NCI-H1417 (cell line): ENCODE data around the gene ENDOG.
A peak's percentile ranks its signal among the peaks of the same experiment; 100 is the strongest.
"Not testable (repeated sequence)": the region's sequence is repeated elsewhere in the genome, so short reads cannot be mapped to it uniquely, and the experiment has no call there.

Experiments
- DNase-seq, 3 experiments: peaks; one replicate each; lab custom pipeline; 2025; lab: John Stamatoyannopoulos, UW

ENDOG gene

GRCh38 chr9:128818099-128818838 lies at the start of gene ENDOG:
ENDOG (plus strand) TSS chr9:128818500; CDS start chr9:128818685, 185 bp downstream.
- DNase-seq: peak; percentile 97 to 100 (median 99)

GRCh38 chr9:128768606-128769005 lies 49.7 kb upstream of the ENDOG start:
- DNase-seq: no peak

- no peak for DNase-seq
Measured at GRCh38 chr9:128770286-128771030, 47.8 kb upstream of the ENDOG start.

- DNase-seq: no peak
Measured at GRCh38 chr9:128771094-128771721, 47.1 kb upstream of the ENDOG start.

- DNase-seq: peak; percentile 75 to 95 (median 94)
Measured at GRCh38 chr9:128771745-128772519, 46.4 kb upstream of the ENDOG start, which contains the start of gene ZER1. ZER1 (minus strand) TSS chr9:128771927; CDS start chr9:128755565, 16,362 bp downstream.

GRCh38 chr9:128773049-128773448 lies 45.3 kb upstream of the ENDOG start:
- DNase-seq: no peak

- DNase-seq: no peak
Measured at GRCh38 chr9:128774804-128775203, 43.5 kb upstream of the ENDOG start.

GRCh38 chr9:128780093-128780492 lies 38.2 kb upstream of the ENDOG start:
- DNase-seq: not testable (repeated sequence)

GRCh38 chr9:128781187-128782070 lies 36.9 kb upstream of the ENDOG start:
- no peak for DNase-seq

GRCh38 chr9:128782669-128783068 lies 35.6 kb upstream of the ENDOG start:
- DNase-seq: no peak

GRCh38 chr9:128785427-128785826 lies 32.9 kb upstream of the ENDOG start:
- DNase-seq: no peak

- peak; percentile 64 to 92 (median 90) for DNase-seq
Measured at GRCh38 chr9:128786681-128787601, 31.4 kb upstream of the ENDOG start, which contains the start of gene TBC1D13. TBC1D13 (plus strand) TSS chr9:128787253; CDS start chr9:128787354, 101 bp downstream.

- peak in 1 of 3 experiments; percentile 24 for DNase-seq
Measured at GRCh38 chr9:128787659-128788058, 30.6 kb upstream of the ENDOG start.

- no peak for DNase-seq
Measured at GRCh38 chr9:128788445-128788844, 29.9 kb upstream of the ENDOG start.

GRCh38 chr9:128790536-128790935 lies 27.8 kb upstream of the ENDOG start:
- no peak for DNase-seq

- no peak for DNase-seq
Measured at GRCh38 chr9:128792134-128792533, 26.2 kb upstream of the ENDOG start.

GRCh38 chr9:128792978-128793686 lies 25.2 kb upstream of the ENDOG start:
- no peak for DNase-seq

GRCh38 chr9:128794961-128795360 lies 23.3 kb upstream of the ENDOG start:
- not testable (repeated sequence) for DNase-seq

- DNase-seq: no peak
Measured at GRCh38 chr9:128798896-128799295, 19.4 kb upstream of the ENDOG start.
